ENCODE results near the gene RAB28.

The RAB28 gene

GRCh38 chr4:13368217-13368616 is 115.9 kb downstream of the RAB28 start:
- TF ChIP-seq CTCF (IDR thresholded peaks at IDR 0.05; ENCODE audit: control insufficient read depth, insufficient read depth, low read depth, low read length, missing control alignments): no peak
- no peak for DNase-seq (ENCODE audit: low read depth)
- no peak overlapping the region for H3K4me3 ChIP-seq (ENCODE audit: control insufficient read depth, low read depth, low read length)

- no peak for TF ChIP-seq CTCF (IDR thresholded peaks at IDR 0.05; ENCODE audit: control insufficient read depth, insufficient read depth, low read depth, low read length, missing control alignments)
- DNase-seq (ENCODE audit: low read depth): no peak
- no peak overlapping the region for H3K4me3 ChIP-seq (ENCODE audit: control insufficient read depth, low read depth, low read length)
Observed at GRCh38 chr4:13367691-13368090, 116.4 kb downstream of the RAB28 start.

GRCh38 chr4:13367244-13367643 is 116.9 kb downstream of the RAB28 start:
- DNase-seq (ENCODE audit: low read depth): no peak
- TF ChIP-seq CTCF (IDR thresholded peaks at IDR 0.05; ENCODE audit: control insufficient read depth, insufficient read depth, low read depth, low read length, missing control alignments): no peak
- no peak overlapping the region for H3K4me3 ChIP-seq (ENCODE audit: control insufficient read depth, low read depth, low read length)

- no peak for TF ChIP-seq CTCF (IDR thresholded peaks at IDR 0.05; ENCODE audit: control insufficient read depth, insufficient read depth, low read depth, low read length, missing control alignments)
- H3K4me3 ChIP-seq (ENCODE audit: control insufficient read depth, low read depth, low read length): no peak overlapping the region
- DNase-seq (ENCODE audit: low read depth): no peak
Observed at GRCh38 chr4:13365195-13365594, 118.9 kb downstream of the RAB28 start.

- no peak for DNase-seq (ENCODE audit: low read depth)
- no peak overlapping the region for H3K4me3 ChIP-seq (ENCODE audit: control insufficient read depth, low read depth, low read length)
- TF ChIP-seq CTCF (IDR thresholded peaks at IDR 0.05; ENCODE audit: control insufficient read depth, insufficient read depth, low read depth, low read length, missing control alignments): no peak
Observed at GRCh38 chr4:13364653-13365052, 119.5 kb downstream of the RAB28 start.

GRCh38 chr4:13364172-13364571 is 120.0 kb downstream of the RAB28 start:
- no peak for DNase-seq (ENCODE audit: low read depth)
- H3K4me3 ChIP-seq (ENCODE audit: control insufficient read depth, low read depth, low read length): no peak overlapping the region
- TF ChIP-seq CTCF (IDR thresholded peaks at IDR 0.05; ENCODE audit: control insufficient read depth, insufficient read depth, low read depth, low read length, missing control alignments): no peak

GRCh38 chr4:13359809-13360208 is 124.3 kb downstream of the RAB28 start:
- DNase-seq (ENCODE audit: low read depth): no peak
- TF ChIP-seq CTCF (IDR thresholded peaks at IDR 0.05; ENCODE audit: control insufficient read depth, insufficient read depth, low read depth, low read length, missing control alignments): no peak
- H3K4me3 ChIP-seq (ENCODE audit: control insufficient read depth, low read depth, low read length): no peak overlapping the region
